CD1c-positive myeloid dendritic cell (primary cell): Measurements from ENCODE around the gene UBE2G1.

ENCODE experiments used
- DNase-seq: peaks from one replicate; pipeline ENCODE4 v3.0.0-alpha.2; 2016; ENCODE audit errors: extremely low spot score

Gene UBE2G1

DNA sequence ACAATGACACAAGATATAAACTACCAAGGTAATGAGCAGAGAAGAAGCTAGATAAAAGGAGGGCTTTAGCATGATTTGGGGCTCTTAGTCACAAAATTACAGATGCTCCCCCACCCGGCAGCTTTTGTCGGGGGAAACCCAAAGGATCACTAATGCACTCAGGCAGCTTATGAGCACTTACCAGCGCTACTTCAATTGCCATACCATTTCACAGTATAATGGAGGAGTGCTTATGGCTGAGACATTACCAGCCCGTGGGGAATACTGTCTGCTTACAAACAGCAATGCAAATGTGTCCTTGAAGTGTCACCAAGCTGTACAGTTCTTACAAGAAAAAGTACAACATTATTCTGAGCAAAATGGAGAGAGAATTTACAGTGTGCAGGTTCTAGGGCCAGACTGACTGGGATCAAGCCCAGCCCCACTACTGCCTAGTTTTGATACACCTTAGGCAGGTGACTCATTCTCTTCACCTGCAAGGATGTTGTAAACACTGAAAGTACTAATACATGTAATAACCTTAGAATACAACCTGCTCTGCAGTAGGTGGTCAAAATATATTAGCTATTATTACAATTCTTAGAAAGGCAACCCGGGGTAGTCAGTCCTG is 119.0 kb downstream of the UBE2G1 start:
- no peak for DNase-seq

- DNase-seq: no peak
Observed at GRCh38 chr17:4246674-4247073, 119.8 kb downstream of the UBE2G1 start.

- DNase-seq: no peak
Observed at GRCh38 chr17:4241535-4241934, 124.9 kb downstream of the UBE2G1 start.

DNA sequence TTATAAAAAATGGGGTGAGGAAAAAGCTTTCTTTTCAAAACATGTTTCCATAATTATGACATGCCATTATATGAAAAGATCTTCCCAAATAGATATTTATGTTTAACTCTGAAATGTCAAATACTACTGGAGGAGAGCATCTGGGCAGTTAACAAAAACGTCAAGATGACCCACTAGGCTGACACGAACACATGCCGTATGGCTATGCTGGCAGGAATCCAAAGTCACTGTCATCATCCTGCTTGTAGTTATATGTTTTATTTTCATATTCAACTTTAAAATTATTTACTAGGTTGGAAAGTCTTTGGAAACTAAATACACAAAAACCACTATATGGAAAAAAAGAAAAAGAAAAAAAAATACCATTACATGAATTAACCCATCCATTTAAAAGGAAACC is 130.0 kb downstream of the UBE2G1 start:
- no peak for DNase-seq

DNA sequence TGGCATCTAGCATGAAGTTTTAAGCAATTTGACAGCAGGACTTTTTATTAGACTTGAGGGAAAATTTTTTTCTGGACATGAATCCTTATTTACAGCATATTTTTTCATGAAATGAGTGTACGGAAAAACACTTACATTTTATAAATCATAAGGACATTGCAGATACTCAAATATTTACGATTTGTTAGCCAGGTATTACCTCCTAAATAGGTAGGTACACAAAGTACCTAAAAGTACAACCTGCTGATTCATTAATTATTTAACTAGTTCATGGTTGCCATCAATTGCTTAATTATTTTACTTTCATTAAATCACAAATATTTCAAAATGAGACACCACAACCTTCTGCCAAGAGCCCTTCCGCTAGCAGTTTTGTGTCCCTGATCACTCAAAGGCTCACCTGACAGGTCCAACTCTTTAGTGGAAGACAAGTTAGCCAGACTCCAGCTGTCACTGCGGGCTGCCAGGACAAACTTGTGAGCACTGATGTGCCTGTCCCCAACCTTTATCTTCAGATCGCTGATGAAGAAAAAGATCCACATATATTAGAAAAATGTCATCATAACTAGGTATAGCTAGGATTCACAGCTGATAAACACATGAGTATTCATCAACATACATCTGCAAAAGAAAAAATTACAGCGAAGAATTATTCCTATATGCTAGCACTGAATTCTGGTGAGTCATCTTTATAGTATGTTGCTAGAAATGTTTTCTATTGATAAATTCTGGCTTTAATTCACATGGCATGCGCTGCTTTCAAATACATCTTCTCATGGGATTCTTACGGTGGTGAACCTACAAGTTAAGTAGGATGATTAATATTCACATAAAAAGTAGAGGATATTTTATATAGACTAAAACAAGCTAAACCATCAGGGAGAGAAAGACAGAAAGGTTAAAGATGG is 130.8 kb downstream of the UBE2G1 start:
- DNase-seq: no peak

GRCh38 chr17:4234401-4234800 is 132.1 kb downstream of the UBE2G1 start:
- no peak for DNase-seq

GRCh38 chr17:4233668-4234258 is 132.7 kb downstream of the UBE2G1 start:
- DNase-seq: no peak

- DNase-seq: no peak
Observed at GRCh38 chr17:4232168-4232813, 134.2 kb downstream of the UBE2G1 start.

- no peak for DNase-seq
Observed at GRCh38 chr17:4229627-4230541, 136.6 kb downstream of the UBE2G1 start.

DNA sequence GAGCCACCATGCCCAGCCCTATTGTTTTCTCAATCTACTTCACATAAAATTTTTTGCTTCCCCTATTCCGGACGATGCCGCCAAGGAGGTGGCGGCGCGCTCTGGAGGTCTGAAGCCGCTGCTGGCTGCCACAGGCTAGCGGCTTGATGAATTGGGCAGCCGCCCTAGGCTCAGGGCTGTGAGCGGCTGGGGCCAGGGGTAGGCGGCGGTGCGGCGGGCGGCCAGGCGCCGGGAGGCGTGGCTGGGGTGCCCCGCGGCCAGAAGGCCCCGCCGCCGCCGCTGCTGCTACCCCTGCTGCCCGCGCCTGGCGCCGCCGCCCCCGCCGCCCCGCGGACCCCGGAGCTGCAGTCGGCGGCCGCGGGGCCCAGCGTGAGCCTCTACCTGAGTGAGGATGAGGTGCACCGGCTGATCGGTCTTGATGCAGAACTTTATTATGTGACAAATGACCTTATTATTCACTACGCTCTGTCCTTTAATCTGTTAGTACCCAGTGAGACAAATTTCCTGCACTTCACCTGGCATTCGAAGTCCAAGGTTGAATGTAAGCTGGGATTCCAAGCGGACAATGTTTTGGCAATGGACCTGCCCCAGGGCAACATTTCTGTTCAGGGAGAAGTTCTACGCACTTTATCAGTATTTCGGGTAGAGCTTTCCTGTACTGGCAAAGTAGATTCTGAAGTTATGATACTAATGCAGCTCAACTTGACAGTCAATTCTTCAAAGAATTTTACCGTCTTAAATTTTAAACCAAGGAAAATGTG is 144.4 kb downstream of the UBE2G1 start:
- no peak for DNase-seq

DNA sequence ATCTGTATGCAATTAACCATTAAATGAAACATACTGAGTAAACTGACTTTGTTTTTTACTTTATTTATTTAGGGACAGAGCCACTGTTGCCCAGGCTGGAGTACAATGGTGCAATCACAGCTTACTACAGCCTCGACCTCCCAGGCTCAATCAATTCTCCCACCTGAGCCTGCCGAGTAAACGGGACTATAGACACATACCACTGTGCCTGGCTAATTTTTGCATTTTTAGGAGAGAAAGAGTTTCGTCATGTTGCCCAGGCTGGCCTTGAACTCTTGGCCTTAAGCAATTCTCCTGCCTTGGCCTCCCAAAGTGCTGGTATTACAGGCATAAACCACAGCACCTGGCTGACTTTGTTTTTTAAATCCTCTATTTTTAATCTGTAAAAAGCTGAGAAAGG is 145.3 kb downstream of the UBE2G1 start:
- DNase-seq: no peak

DNA sequence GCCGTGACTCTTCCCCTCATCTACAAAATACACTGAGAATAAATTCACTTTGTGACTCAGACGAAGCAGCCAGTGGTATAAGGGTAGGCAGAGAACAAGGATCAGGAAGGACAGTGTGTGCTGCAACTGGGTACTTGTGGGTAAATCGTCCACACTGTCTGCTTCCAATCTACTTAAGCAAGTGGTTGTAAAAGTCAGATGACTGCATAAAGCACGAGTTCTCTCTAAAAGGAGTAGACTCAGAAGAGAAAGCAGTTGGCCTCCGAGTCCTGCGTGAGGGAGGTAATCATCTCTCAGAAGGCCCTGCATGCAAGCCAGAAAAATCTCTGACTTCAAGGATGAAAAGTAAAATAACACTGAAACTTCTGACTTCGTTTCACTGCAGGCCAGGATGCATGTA is 145.8 kb downstream of the UBE2G1 start:
- no peak for DNase-seq
